Right renal pelvis (tissue), 4 donors: Measurements from ENCODE around the gene DRAP1. TPM values are rescaled to one million over a fixed set of nuclear protein-coding genes. Genes with fewer than 3 reads are reported as not detected.

ENCODE experiments used
- DNase-seq, 4 donors: peaks; one replicate each; pipeline ENCODE4 v3.0.0-alpha.2; 2013; ENCODE audit warnings: low read depth in 4 of 4, low spot score in 3 of 4, missing footprints in 1 of 4
- polyA plus RNA-seq, 4 donors: library from polyadenylated mRNA; unstranded; fragments of 120-200 nt; gene quantifications; one replicate each; pipeline ENCODE4 v1.2.1, GENCODE V29; 2013; ENCODE audit not compliant: insufficient read length in 4 of 4

Gene DRAP1
- polyA plus RNA-seq, 4 donors = 70.0 to 113 (median 76.4) TPM

- DNase-seq = no peak
These were observed 35.5 kb downstream of the DRAP1 start for GRCh38 chr11:65954771-65955170.

GRCh38 chr11:65958291-65958690 is 39.1 kb downstream of the DRAP1 start:
- no peak for DNase-seq

GRCh38 chr11:65958774-65959420 is 39.7 kb downstream of the DRAP1 start:
- no peak for DNase-seq

GRCh38 chr11:65960824-65961266 is 41.6 kb downstream of the DRAP1 start:
- DNase-seq = no peak

- peak; percentile 93 to 98 (median 97) for DNase-seq
These were observed 42.3 kb downstream of the DRAP1 start, which contains the start of gene SART1 for GRCh38 chr11:65961267-65962140. Gene SART1 (plus strand): TSS chr11:65961734. CDS start chr11:65961781, 47 bp downstream.

- DNase-seq = no peak
These were observed 42.9 kb downstream of the DRAP1 start for GRCh38 chr11:65962141-65962564.

- DNase-seq = no peak
These were observed 45.7 kb downstream of the DRAP1 start for GRCh38 chr11:65964906-65965305.

GRCh38 chr11:65965986-65966762 is 46.9 kb downstream of the DRAP1 start:
- DNase-seq = no peak

GRCh38 chr11:65967329-65967934 is 48.2 kb downstream of the DRAP1 start:
- DNase-seq = no peak

- DNase-seq = no peak
These were observed 49.6 kb downstream of the DRAP1 start for GRCh38 chr11:65968600-65969482.

Other genes starting within 250 kb of the DRAP1 start
- 10 to 100 TPM; 68.9 to 74.1 (median 71.6) TPM for gene KAT5, start 207.2 kb upstream of the DRAP1 start, polyA plus RNA-seq
- gene RNASEH2C, start 198.6 kb upstream of the DRAP1 start, polyA plus RNA-seq = 10 to 100 TPM; 34.0 to 52.9 (median 40.1) TPM
- gene AP5B1, start 138.4 kb upstream of the DRAP1 start, polyA plus RNA-seq = 1 to 10 TPM; 6.0 to 9.5 (median 6.4) TPM
- 10 to 100 TPM; 11.1 to 13.7 (median 12.2) TPM for gene OVOL1, start 132.4 kb upstream of the DRAP1 start, polyA plus RNA-seq
- gene SNX32, start 85.5 kb upstream of the DRAP1 start, polyA plus RNA-seq = 1 to 10 TPM; 1.4 to 3.5 (median 2.6) TPM
- 100 to 1,000 TPM; 733 to 795 (median 777) TPM for gene CFL1, start 61.2 kb upstream of the DRAP1 start, polyA plus RNA-seq
- gene MUS81, start 59.0 kb upstream of the DRAP1 start, polyA plus RNA-seq = 10 to 100 TPM; 46.6 to 56.8 (median 49.3) TPM
- gene EFEMP2, start 46.6 kb upstream of the DRAP1 start, polyA plus RNA-seq = 100 to 1,000 TPM in 2 of 4 donors, 10 to 100 TPM in 2; 94.9 to 134 (median 107) TPM
- gene CTSW, start 39.6 kb upstream of the DRAP1 start, polyA plus RNA-seq = 1 to 10 TPM in 2 of 4 donors, under 1 TPM in 2; 0.65 to 1.8 (median 0.92) TPM
- 100 to 1,000 TPM in 2 of 4 donors, 10 to 100 TPM in 2; 90.9 to 107 (median 100) TPM for gene FIBP, start 31.0 kb upstream of the DRAP1 start, polyA plus RNA-seq
- 10 to 100 TPM in 1 of 4 donors, 1 to 10 TPM in 3; 7.9 to 16.9 (median 8.9) TPM for gene CCDC85B, start 28.8 kb upstream of the DRAP1 start, polyA plus RNA-seq
- gene FOSL1, start 19.0 kb upstream of the DRAP1 start, polyA plus RNA-seq = under 1 TPM; 0.17 to 0.28 (median 0.21) TPM
- gene C11orf68, start 364 bp upstream of the DRAP1 start, polyA plus RNA-seq = 10 to 100 TPM; 37.3 to 46.8 (median 42.2) TPM
- gene TSGA10IP, start 26.1 kb downstream of the DRAP1 start, polyA plus RNA-seq = under 1 TPM in 3 of 4 donors, not detected in 1; 0.14 to 0.30 (median 0.18) TPM
- 10 to 100 TPM; 45.9 to 57.4 (median 50.3) TPM for gene SART1, start 42.3 kb downstream of the DRAP1 start, polyA plus RNA-seq
- gene EIF1AD, start 82.7 kb downstream of the DRAP1 start, polyA plus RNA-seq = 10 to 100 TPM; 26.6 to 30.8 (median 28.4) TPM
- gene BANF1, start 83.1 kb downstream of the DRAP1 start, polyA plus RNA-seq = 100 to 1,000 TPM; 248 to 308 (median 286) TPM
- not detected for gene CST6, start 92.6 kb downstream of the DRAP1 start, polyA plus RNA-seq
- under 1 TPM in 1 of 4 donors, not detected in 3; 0.01 TPM for gene CATSPER1, start 107.1 kb downstream of the DRAP1 start, polyA plus RNA-seq
- gene GAL3ST3, start 129.7 kb downstream of the DRAP1 start, polyA plus RNA-seq = 1 to 10 TPM; 4.8 to 7.4 (median 5.2) TPM
- gene SF3B2, start 132.9 kb downstream of the DRAP1 start, polyA plus RNA-seq = 100 to 1,000 TPM; 227 to 235 (median 230) TPM
- gene PACS1, start 150.8 kb downstream of the DRAP1 start, polyA plus RNA-seq = 10 to 100 TPM; 40.1 to 54.4 (median 45.4) TPM